Natural killer cell treated with Interleukin-12 subunit alpha and Interleukin-12 subunit beta and Interleukin-15 and Interleukin-18, amount 100 ng/mL, for 72 hours (primary cell): ENCODE data around the gene PDE4D. TPM values are rescaled to one million over a fixed set of nuclear protein-coding genes. Genes with fewer than 3 reads are reported as not detected.
A peak's percentile ranks its signal among the peaks of the same experiment; 100 is the strongest.

Experiments
- ATAC-seq, 2 donors: fragments of 150-1000 bp; cut with Tn5 transposase in 1 of 2; sonication (Bioruptor Pico), chemical (Tn5 transposase) in 1 of 2; 2 replicates each; pipeline ENCODE4 v1.10.0; 2021
- DNase-seq: peaks from one replicate; pipeline ENCODE4 v3.0.0; 2022; ENCODE audit warnings: low spot score
- H3K27ac Mint-ChIP-seq, 2 donors: 1 replicate in 1 of 2; 2 replicates in 1 of 2; pipeline ENCODE4 v1.8.0; 2022; ENCODE audit warnings: mixed read lengths in 2 of 2, mild to moderate bottlenecking in 1 of 2, moderate library complexity in 1 of 2
- H3K27me3 Mint-ChIP-seq, 2 donors: 1 replicate in 1 of 2; 2 replicates in 1 of 2; pipeline ENCODE4 v1.8.0; 2022; ENCODE audit warnings: mixed read lengths in 2 of 2
- H3K36me3 Mint-ChIP-seq: one replicate; pipeline ENCODE4 v1.8.0; 2022; ENCODE audit warnings: mixed read lengths
- H3K4me1 Mint-ChIP-seq, 2 donors: 1 replicate in 1 of 2; 2 replicates in 1 of 2; pipeline ENCODE4 v1.8.0; 2022; ENCODE audit warnings: low read depth in 2 of 2, mixed read lengths in 2 of 2, mild to moderate bottlenecking in 1 of 2
- H3K4me3 Mint-ChIP-seq: one replicate; pipeline ENCODE4 v1.8.0; 2022; ENCODE audit warnings: mixed read lengths
- H3K9me3 Mint-ChIP-seq: 2 replicates; pipeline ENCODE4 v1.8.0; 2022; ENCODE audit warnings: mixed read lengths
- total RNA-seq, 2 donors: library from RNA; stranded (reverse); gene quantifications; one replicate each; pipeline ENCODE4 v1.2.3, GENCODE V29; 2022

The PDE4D gene
- total RNA-seq, 2 donors from 2014 or later: 55.0 to 80.5 TPM

- peaks cover 0 to 3% of the 10 kb centered on the region in 2 donors for H3K4me1 Mint-ChIP-seq
- no peak overlapping the region for H3K27ac Mint-ChIP-seq
Measured at GRCh38 chr5:59079622-59080620, 813.6 kb downstream of the PDE4D start.

GRCh38 chr5:59071755-59072549, 821.6 kb downstream of the PDE4D start:
- H3K9me3 Mint-ChIP-seq: no peaks in the 10 kb centered on the region
- no peak overlapping the region for H3K4me3 Mint-ChIP-seq
- peaks cover 0 to 3% of the 10 kb centered on the region in 2 donors for H3K27me3 Mint-ChIP-seq
- peaks cover 0 to 3% of the 10 kb centered on the region in 2 donors for H3K4me1 Mint-ChIP-seq
- DNase-seq: no peak
- no peak overlapping the region for H3K27ac Mint-ChIP-seq
- H3K36me3 Mint-ChIP-seq: peaks cover 4% of the 10 kb centered on the region
- ATAC-seq: no peak

More at GRCh38 chr5:59079622-59080620, 813.6 kb downstream of the PDE4D start:
- DNase-seq (no peak), ATAC-seq (no peak)
- H3K4me3 Mint-ChIP-seq: no peak overlapping the region
- H3K9me3 Mint-ChIP-seq: no peaks in the 10 kb centered on the region
- no peaks in the 10 kb centered on the region for H3K36me3 Mint-ChIP-seq
- H3K27me3 Mint-ChIP-seq: peaks cover 0 to 7% of the 10 kb centered on the region in 2 donors

- peaks cover 4% of the 10 kb centered on the region for H3K36me3 Mint-ChIP-seq
- no peak for ATAC-seq
- H3K9me3 Mint-ChIP-seq: peaks cover 2% of the 10 kb centered on the region
- no peak overlapping the region for H3K4me3 Mint-ChIP-seq
- peaks cover 0 to 3% of the 10 kb centered on the region in 2 donors for H3K27me3 Mint-ChIP-seq
- H3K4me1 Mint-ChIP-seq: peaks cover 0 to 8% of the 10 kb centered on the region in 2 donors
- DNase-seq: no peak
- no peak overlapping the region for H3K27ac Mint-ChIP-seq
Measured at GRCh38 chr5:59069438-59070079, 824.0 kb downstream of the PDE4D start.

- DNase-seq (no peak), ATAC-seq (no peak)
- peaks cover 0 to 7% of the 10 kb centered on the region in 2 donors for H3K4me1 Mint-ChIP-seq
- no peak overlapping the region for H3K4me3 Mint-ChIP-seq
- peaks cover 0 to 2% of the 10 kb centered on the region in 2 donors for H3K27me3 Mint-ChIP-seq
- H3K9me3 Mint-ChIP-seq: peaks cover 2% of the 10 kb centered on the region
- H3K27ac Mint-ChIP-seq: no peak overlapping the region
- peaks cover 4% of the 10 kb centered on the region for H3K36me3 Mint-ChIP-seq
Measured at GRCh38 chr5:59067956-59068656, 825.4 kb downstream of the PDE4D start.

GRCh38 chr5:59066367-59067163, 827.0 kb downstream of the PDE4D start:
- Mint-ChIP-seq H3K36me3 (no peaks in the 10 kb centered on the region), H3K4me1 (peaks cover 0 to 5% of the 10 kb centered on the region in 2 donors), H3K4me3 (no peak overlapping the region), H3K27ac (no peak overlapping the region), H3K27me3 (no peaks in the 10 kb centered on the region), H3K9me3 (peaks cover 2% of the 10 kb centered on the region)
- ATAC-seq: no peak
- no peak for DNase-seq

GRCh38 chr5:59065554-59065953, 828.0 kb downstream of the PDE4D start:
- ATAC-seq (no peak), DNase-seq (no peak)
- Mint-ChIP-seq H3K4me3 (no peak overlapping the region), H3K27ac (no peak overlapping the region), H3K36me3 (no peaks in the 10 kb centered on the region), H3K27me3 (no peaks in the 10 kb centered on the region), H3K4me1 (peaks cover 0 to 5% of the 10 kb centered on the region in 2 donors), H3K9me3 (peaks cover 2% of the 10 kb centered on the region)

- H3K4me1 Mint-ChIP-seq: peaks cover 0 to 5% of the 10 kb centered on the region in 2 donors
- H3K27me3 Mint-ChIP-seq: peaks cover 0 to 3% of the 10 kb centered on the region in 2 donors
Measured at GRCh38 chr5:59064293-59064692, 829.2 kb downstream of the PDE4D start.

GRCh38 chr5:59062986-59063683, 830.4 kb downstream of the PDE4D start:
- peaks cover 0 to 8% of the 10 kb centered on the region in 2 donors for H3K4me1 Mint-ChIP-seq
- no peak for DNase-seq
- ATAC-seq: no peak
- H3K9me3 Mint-ChIP-seq: peaks cover 2% of the 10 kb centered on the region
- no peak overlapping the region for H3K4me3 Mint-ChIP-seq
- H3K27me3 Mint-ChIP-seq: peaks cover 0 to 5% of the 10 kb centered on the region in 2 donors
- no peak overlapping the region for H3K27ac Mint-ChIP-seq
- H3K36me3 Mint-ChIP-seq: no peaks in the 10 kb centered on the region

More at GRCh38 chr5:59064293-59064692, 829.2 kb downstream of the PDE4D start:
- Mint-ChIP-seq H3K9me3 (peaks cover 2% of the 10 kb centered on the region), H3K4me3 (no peak overlapping the region), H3K36me3 (no peaks in the 10 kb centered on the region), H3K27ac (no peak overlapping the region)
- DNase-seq (no peak), ATAC-seq (no peak)

GRCh38 chr5:59061377-59061776, 832.1 kb downstream of the PDE4D start:
- no peak overlapping the region for H3K4me3 Mint-ChIP-seq
- H3K27me3 Mint-ChIP-seq: peaks cover 0 to 5% of the 10 kb centered on the region in 2 donors
- H3K4me1 Mint-ChIP-seq: peaks cover 0 to 7% of the 10 kb centered on the region in 2 donors
- DNase-seq: no peak
- H3K36me3 Mint-ChIP-seq: no peaks in the 10 kb centered on the region
- H3K9me3 Mint-ChIP-seq: peaks cover 2% of the 10 kb centered on the region
- H3K27ac Mint-ChIP-seq: peak overlapping the region in 1 of 2 donors; percentile 15
- no peak for ATAC-seq

GRCh38 chr5:59058969-59059687, 834.4 kb downstream of the PDE4D start:
- Mint-ChIP-seq H3K9me3 (no peaks in the 10 kb centered on the region), H3K27ac (peak overlapping the region in 1 of 2 donors; percentile 27), H3K4me1 (peaks cover 0 to 6% of the 10 kb centered on the region in 2 donors), H3K4me3 (no peak overlapping the region), H3K27me3 (peaks cover 0 to 5% of the 10 kb centered on the region in 2 donors), H3K36me3 (no peaks in the 10 kb centered on the region)
- ATAC-seq (no peak), DNase-seq (no peak)

GRCh38 chr5:59058237-59058636, 835.3 kb downstream of the PDE4D start:
- no peaks in the 10 kb centered on the region for H3K9me3 Mint-ChIP-seq
- DNase-seq: no peak
- H3K27ac Mint-ChIP-seq: peak overlapping the region in 1 of 2 donors; percentile 27
- peaks cover 0 to 5% of the 10 kb centered on the region in 2 donors for H3K27me3 Mint-ChIP-seq
- no peak overlapping the region for H3K4me3 Mint-ChIP-seq
- no peaks in the 10 kb centered on the region for H3K36me3 Mint-ChIP-seq
- ATAC-seq: no peak
- peaks cover 0 to 6% of the 10 kb centered on the region in 2 donors for H3K4me1 Mint-ChIP-seq
